ENCODE results near the gene RAB27A. TPM values are rescaled to one million over a fixed set of nuclear protein-coding genes. Genes with fewer than 3 reads are reported as not detected.

The RAB27A gene
- total and polyA plus RNA-seq, 2 of the 13 experiments (the other 11 are each of a cell fraction or from before 2014, with no cell fraction given) = 3.4 to 8.1 TPM

- TF ChIP-seq RXRA (CRISPR knock-in tag; IDR thresholded peaks at IDR 0.05) = peak; percentile 48; the same call in 1 of the 2 replicates
- TF ChIP-seq HDAC6 (IDR thresholded peaks at IDR 0.05; ENCODE audit: low read depth, low read length) = no peak
- TF ChIP-seq ZNF296 (CRISPR knock-in tag; conservative IDR thresholded peaks at IDR 0.05) = no peak
- peak; percentile 91 for TF ChIP-seq ZNF501 (CRISPR knock-in tag; IDR thresholded peaks at IDR 0.05)
- TF ChIP-seq NCOA5 (CRISPR knock-in tag; IDR thresholded peaks at IDR 0.05) = no peak
- no peak for TF ChIP-seq FIP1L1 (IDR thresholded peaks at IDR 0.05; ENCODE audit: borderline replicate concordance, insufficient read depth, low read depth, low read length)
- no peak for TF ChIP-seq JUND (CRISPR knock-in tag; IDR thresholded peaks at IDR 0.05)
- TF ChIP-seq HNRNPH1 (optimal IDR thresholded peaks at IDR 0.05; ENCODE audit: low read depth, low read length) = no peak
- TF ChIP-seq ZBTB1 (CRISPR knock-in tag; IDR thresholded peaks at IDR 0.05; ENCODE audit: borderline replicate concordance) = no peak
- peak; percentile 89; the same call in 1 of the 2 replicates for TF ChIP-seq YEATS4 (CRISPR knock-in tag; IDR thresholded peaks at IDR 0.05; ENCODE audit: borderline replicate concordance)
- TF ChIP-seq AGO1 (IDR thresholded peaks at IDR 0.05; ENCODE audit: low read depth, low read length, poor library complexity, severe bottlenecking) = no peak
- peak; percentile 54; the same call in 1 of the 2 replicates for TF ChIP-seq ZNF274 (CRISPR knock-in tag; IDR thresholded peaks at IDR 0.05)
- TF ChIP-seq ZNF30 (CRISPR knock-in tag; IDR thresholded peaks at IDR 0.05) = no peak
- TF ChIP-seq, protein P1, sequence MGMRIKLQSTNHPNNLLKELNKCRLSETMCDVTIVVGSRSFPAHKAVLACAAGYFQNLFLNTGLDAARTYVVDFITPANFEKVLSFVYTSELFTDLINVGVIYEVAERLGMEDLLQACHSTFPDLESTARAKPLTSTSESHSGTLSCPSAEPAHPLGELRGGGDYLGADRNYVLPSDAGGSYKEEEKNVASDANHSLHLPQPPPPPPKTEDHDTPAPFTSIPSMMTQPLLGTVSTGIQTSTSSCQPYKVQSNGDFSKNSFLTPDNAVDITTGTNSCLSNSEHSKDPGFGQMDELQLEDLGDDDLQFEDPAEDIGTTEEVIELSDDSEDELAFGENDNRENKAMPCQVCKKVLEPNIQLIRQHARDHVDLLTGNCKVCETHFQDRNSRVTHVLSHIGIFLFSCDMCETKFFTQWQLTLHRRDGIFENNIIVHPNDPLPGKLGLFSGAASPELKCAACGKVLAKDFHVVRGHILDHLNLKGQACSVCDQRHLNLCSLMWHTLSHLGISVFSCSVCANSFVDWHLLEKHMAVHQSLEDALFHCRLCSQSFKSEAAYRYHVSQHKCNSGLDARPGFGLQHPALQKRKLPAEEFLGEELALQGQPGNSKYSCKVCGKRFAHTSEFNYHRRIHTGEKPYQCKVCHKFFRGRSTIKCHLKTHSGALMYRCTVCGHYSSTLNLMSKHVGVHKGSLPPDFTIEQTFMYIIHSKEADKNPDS (CRISPR knock-in tag; IDR thresholded peaks at IDR 0.05) = no peak
- no peak for TF ChIP-seq ZNF740 (CRISPR knock-in tag; IDR thresholded peaks at IDR 0.05)
- TF ChIP-seq TARDBP (CRISPR knock-in tag; IDR thresholded peaks at IDR 0.05) = peak; percentile 67; the same call in 1 of the 2 replicates
- peak; percentile 13; the same call in 1 of the 2 replicates for TF ChIP-seq STAG1 (CRISPR knock-in tag; IDR thresholded peaks at IDR 0.05)
- TF ChIP-seq ZSCAN29 (CRISPR knock-in tag; conservative IDR thresholded peaks at IDR 0.05) = no peak
- TF ChIP-seq ZNF572 (CRISPR knock-in tag; IDR thresholded peaks at IDR 0.05) = no peak
- no peak for TF ChIP-seq PRMT3 (CRISPR knock-in tag; IDR thresholded peaks at IDR 0.05; ENCODE audit: borderline replicate concordance, low read depth)
- no peak; the same call in 1 of the 2 replicates for TF ChIP-seq ZNF256 (CRISPR knock-in tag; conservative IDR thresholded peaks at IDR 0.05)
- no peak for TF ChIP-seq ZBTB3 (CRISPR knock-in tag; IDR thresholded peaks at IDR 0.05; ENCODE audit: borderline replicate concordance, low read depth)
- TF ChIP-seq ZNF704 (CRISPR knock-in tag; IDR thresholded peaks at IDR 0.05; ENCODE audit: borderline replicate concordance) = 0 out of 2 replicates have a peak, but pooled peaks have one; percentile 43
- TF ChIP-seq MED13 (CRISPR knock-in tag; IDR thresholded peaks at IDR 0.05) = 0 out of 2 replicates have a peak, but pooled peaks have one; percentile 55
These were observed 92.9 kb downstream of the RAB27A start, which contains the start of gene RSL24D1 (continued) for GRCh38 chr15:55196458-55197361.
